ENCODE measurements around the gene SUPT20H. TPM values are rescaled to one million over a fixed set of nuclear protein-coding genes. Genes with fewer than 3 reads are reported as not detected.

The SUPT20H gene
- polyA plus RNA-seq, 1 donor (not counting 4 experiments of a cell fraction or from before 2014, with no cell fraction given): 65.4 TPM

GRCh38 chr13:36959456-36960116 is 99.9 kb downstream of the SUPT20H start:
- no peaks in the 10 kb centered on the region for H3K9me3 ChIP-seq (ENCODE audit: control insufficient read depth, low read depth, low read length)
- H3K9ac ChIP-seq (ENCODE audit: control insufficient read depth, extremely low read depth, insufficient read depth, low read length): no peak overlapping the region
- dilution Hi-C loops (cut with MboI; ENCODE audit: extremely low pct_ligation_motif_present, low sequenced_read_pairs): no loop called here
- H3K79me2 ChIP-seq (ENCODE audit: control insufficient read depth, insufficient read depth, low read length): no peaks in the 10 kb centered on the region
- no peaks in the 10 kb centered on the region for H3K9me1 ChIP-seq (ENCODE audit: control insufficient read depth, extremely low read depth, insufficient read depth, low read length)
- H2AFZ ChIP-seq (ENCODE audit: control insufficient read depth, low read length): no peak overlapping the region
- TF ChIP-seq CTCF (optimal IDR thresholded peaks at IDR 0.05 in 1 of 3, IDR thresholded peaks at IDR 0.05 in 1 of 3, conservative IDR thresholded peaks at IDR 0.05 in 1 of 3; ENCODE audit: extremely low read depth in 1 of 3, insufficient read depth in 2 of 3, low read length in 3 of 3) (no peak), EZH2 (IDR thresholded peaks at IDR 0.05; ENCODE audit: low read length) (no peak)
- DNase-seq (ENCODE audit: low read depth, low spot score): no peak
- H4K20me1 ChIP-seq (ENCODE audit: control insufficient read depth, extremely low read depth, insufficient read depth, low read length): no peaks in the 10 kb centered on the region
- no peak overlapping the region for H3K27ac ChIP-seq (ENCODE audit: control insufficient read depth, insufficient read depth, low read length)
- H3K4me2 ChIP-seq (ENCODE audit: control insufficient read depth, extremely low read depth, insufficient read depth, low read depth, low read length): no peak overlapping the region
- no peak overlapping the region for H3K4me3 ChIP-seq (ENCODE audit: control insufficient read depth in 2 of 3, extremely low read depth in 1 of 3, insufficient read depth in 2 of 3, low read depth in 1 of 3, low read length in 3 of 3)
- no peaks in the 10 kb centered on the region for H3K27me3 ChIP-seq (ENCODE audit: control insufficient read depth, extremely low read depth, insufficient read depth, low read length)
- H3K36me3 ChIP-seq (ENCODE audit: control insufficient read depth in 2 of 2, extremely low read depth in 1 of 2, insufficient read depth in 2 of 2, low read length in 2 of 2): peaks cover 3 to 9% of the 10 kb centered on the region in 2 experiments
- H3K4me1 ChIP-seq (ENCODE audit: control insufficient read depth, extremely low read depth, insufficient read depth, low read length): no peaks in the 10 kb centered on the region
- no peak for FAIRE-seq

Other genes with a start within 250 kb of the SUPT20H start
- 1.0 to 2.8 TPM (median 1.4 TPM) in 3 replicates for gene RFXAP, start 240.5 kb downstream of the SUPT20H start, polyA plus RNA-seq
- 0.04 to 0.10 TPM (median 0.10 TPM) in 3 replicates for gene SMAD9, start 139.4 kb downstream of the SUPT20H start, polyA plus RNA-seq
- 37.1 to 63.9 TPM (median 39.6 TPM) in 3 replicates for gene ALG5, start 60.3 kb downstream of the SUPT20H start, polyA plus RNA-seq
- gene EXOSC8, start 58.9 kb downstream of the SUPT20H start, polyA plus RNA-seq: 18.1 to 41.1 TPM (median 39.8 TPM) in 3 replicates
- gene CSNK1A1L, start 46.0 kb upstream of the SUPT20H start, polyA plus RNA-seq: not detected in 3 replicates

Measured in keratinocyte (primary cell).